KMS-11 (cell line): ENCODE data around the gene PTPN23.
"Not testable (repeated sequence)": the region's sequence is repeated elsewhere in the genome, so short reads cannot be mapped to it uniquely, and the experiment has no call there.

Source experiments
- H2AFZ ChIP-seq: fragments of 200-600 bp; sonication (generic); 2 replicates; pipeline ENCODE4 v1.6.1; 2016; ENCODE audit warnings: antibody characterized with exemption, mixed run types, low read depth
- H3K27ac ChIP-seq: fragments of 200-600 bp; sonication (generic); 2 replicates; pipeline ENCODE4 v1.6.1; 2016; ENCODE audit warnings: mild to moderate bottlenecking, mixed run types
- H3K27me3 ChIP-seq: fragments of 200-600 bp; sonication (generic); 2 replicates; pipeline ENCODE4 v1.6.1; 2017; ENCODE audit warnings: mild to moderate bottlenecking, low read depth, mixed run types, moderate library complexity; ENCODE audit not compliant: insufficient read depth
- H3K36me3 ChIP-seq: fragments of 200-600 bp; sonication (generic); 2 replicates; pipeline ENCODE4 v1.6.1; 2017; ENCODE audit warnings: mild to moderate bottlenecking, mixed run types; ENCODE audit not compliant: insufficient read depth
- H3K4me1 ChIP-seq: fragments of 200-600 bp; sonication (generic); 2 replicates; pipeline ENCODE4 v1.6.1; 2016; ENCODE audit warnings: mild to moderate bottlenecking, low read depth, mixed run types; ENCODE audit not compliant: poor library complexity, severe bottlenecking
- H3K4me2 ChIP-seq: fragments of 200-600 bp; sonication (generic); 2 replicates; pipeline ENCODE4 v1.7.0; 2016; ENCODE audit warnings: mild to moderate bottlenecking, mixed run types
- H3K4me3 ChIP-seq: fragments of 200-600 bp; sonication (generic); IDR thresholded peaks from 2 replicates; pipeline ENCODE4 v1.6.1; 2017; ENCODE audit warnings: low read depth, low read length, mixed read lengths; ENCODE audit not compliant: insufficient read depth
- H3K79me2 ChIP-seq: fragments of 200-600 bp; sonication (generic); 2 replicates; pipeline ENCODE4 v1.6.1; 2016; ENCODE audit warnings: low read depth, mixed run types; ENCODE audit not compliant: insufficient read depth
- H3K9ac ChIP-seq: fragments of 200-600 bp; sonication (generic); 2 replicates; pipeline ENCODE4 v1.6.1; 2016; ENCODE audit warnings: mild to moderate bottlenecking, mixed run types
- H4K20me1 ChIP-seq: fragments of 200-600 bp; sonication (generic); 2 replicates; pipeline ENCODE4 v1.6.1; 2016; ENCODE audit warnings: mild to moderate bottlenecking, mixed run types; ENCODE audit not compliant: insufficient read depth
- TF ChIP-seq, protein P1 (sequence below): fragments of 200-600 bp; sonication (generic); conservative IDR thresholded peaks from 2 replicates; pipeline ENCODE4 v1.6.1; 2017; ENCODE audit warnings: low read depth, mild to moderate bottlenecking, antibody characterized with exemption, low read length, moderate library complexity, mixed read lengths

The PTPN23 gene

GRCh38 chr3:47359323-47359722 is 21.5 kb upstream of the PTPN23 start:
- Histone ChIP-seq H3K27me3 (no peaks in the 10 kb centered on the region), H3K4me3 (no peak overlapping the region), H4K20me1 (no peaks in the 10 kb centered on the region), H3K27ac (no peak overlapping the region), H3K4me2 (no peak overlapping the region), H3K79me2 (no peaks in the 10 kb centered on the region), H3K9ac (no peak overlapping the region), H2AFZ (no peak overlapping the region), H3K4me1 (no peaks in the 10 kb centered on the region), H3K36me3 (no peaks in the 10 kb centered on the region)
- TF ChIP-seq, protein P1, sequence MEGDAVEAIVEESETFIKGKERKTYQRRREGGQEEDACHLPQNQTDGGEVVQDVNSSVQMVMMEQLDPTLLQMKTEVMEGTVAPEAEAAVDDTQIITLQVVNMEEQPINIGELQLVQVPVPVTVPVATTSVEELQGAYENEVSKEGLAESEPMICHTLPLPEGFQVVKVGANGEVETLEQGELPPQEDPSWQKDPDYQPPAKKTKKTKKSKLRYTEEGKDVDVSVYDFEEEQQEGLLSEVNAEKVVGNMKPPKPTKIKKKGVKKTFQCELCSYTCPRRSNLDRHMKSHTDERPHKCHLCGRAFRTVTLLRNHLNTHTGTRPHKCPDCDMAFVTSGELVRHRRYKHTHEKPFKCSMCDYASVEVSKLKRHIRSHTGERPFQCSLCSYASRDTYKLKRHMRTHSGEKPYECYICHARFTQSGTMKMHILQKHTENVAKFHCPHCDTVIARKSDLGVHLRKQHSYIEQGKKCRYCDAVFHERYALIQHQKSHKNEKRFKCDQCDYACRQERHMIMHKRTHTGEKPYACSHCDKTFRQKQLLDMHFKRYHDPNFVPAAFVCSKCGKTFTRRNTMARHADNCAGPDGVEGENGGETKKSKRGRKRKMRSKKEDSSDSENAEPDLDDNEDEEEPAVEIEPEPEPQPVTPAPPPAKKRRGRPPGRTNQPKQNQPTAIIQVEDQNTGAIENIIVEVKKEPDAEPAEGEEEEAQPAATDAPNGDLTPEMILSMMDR = no peak

GRCh38 chr3:47360110-47360517 is 20.7 kb upstream of the PTPN23 start:
- not testable (repeated sequence) for H3K4me2 ChIP-seq, H4K20me1 ChIP-seq

DNA sequence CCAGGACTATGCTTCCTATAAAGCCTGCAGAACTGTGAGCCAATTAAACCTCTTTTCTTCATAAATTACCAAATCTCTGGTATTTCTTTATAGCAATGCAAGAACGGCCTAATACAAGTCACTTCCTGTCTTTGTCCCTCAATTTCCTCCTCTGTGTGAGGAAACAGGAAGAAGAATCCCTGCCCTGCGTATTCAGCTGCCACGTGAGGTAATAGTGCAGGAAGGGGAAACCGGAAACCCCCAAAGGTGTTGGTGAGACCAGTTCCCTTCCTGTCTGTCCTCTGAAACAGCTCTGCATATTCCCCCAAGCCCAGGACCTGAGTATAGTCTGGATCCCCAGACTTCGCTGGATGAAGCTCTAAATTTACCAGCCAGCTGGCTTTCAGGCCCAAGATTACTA is 18.1 kb upstream of the PTPN23 start:
- no peak overlapping the region for H3K27ac ChIP-seq
- no peaks in the 10 kb centered on the region for H3K4me1 ChIP-seq
- no peak overlapping the region for H2AFZ ChIP-seq
- TF ChIP-seq, protein P1 = no peak
- H3K36me3 ChIP-seq = no peaks in the 10 kb centered on the region
- H4K20me1 ChIP-seq = no peaks in the 10 kb centered on the region
- H3K27me3 ChIP-seq = no peaks in the 10 kb centered on the region
- H3K4me2 ChIP-seq = no peak overlapping the region
- no peaks in the 10 kb centered on the region for H3K79me2 ChIP-seq
- H3K4me3 ChIP-seq = no peak overlapping the region
- no peak overlapping the region for H3K9ac ChIP-seq

More at GRCh38 chr3:47360110-47360517, 20.7 kb upstream of the PTPN23 start:
- H3K36me3 ChIP-seq, H3K4me1 ChIP-seq, H3K27ac ChIP-seq, H3K4me3 ChIP-seq, H3K9ac ChIP-seq, H3K27me3 ChIP-seq, H2AFZ ChIP-seq, H3K79me2 ChIP-seq: not testable (repeated sequence)

GRCh38 chr3:47365213-47366153 is 15.3 kb upstream of the PTPN23 start:
- H3K79me2 ChIP-seq = no peaks in the 10 kb centered on the region

More at GRCh38 chr3:47365213-47366153, 15.3 kb upstream of the PTPN23 start:
- Histone ChIP-seq H3K4me2 (no peak overlapping the region), H3K9ac (no peak overlapping the region), H3K4me3 (no peak overlapping the region), H2AFZ (no peak overlapping the region), H3K27me3 (no peaks in the 10 kb centered on the region), H3K27ac (no peak overlapping the region), H3K36me3 (no peaks in the 10 kb centered on the region), H3K4me1 (no peaks in the 10 kb centered on the region), H4K20me1 (no peaks in the 10 kb centered on the region)
- TF ChIP-seq, protein P1 = no peak
